Activated CD8-positive, alpha-beta memory T cell treated with anti-CD3 and anti-CD28 coated beads for 48 hours (primary cell): ENCODE data around the gene ADPRS.

Source experiments
- DNase-seq, 3 experiments: peaks; one replicate each; pipeline ENCODE4 v3.0.0-alpha.2; 2020; ENCODE audit warnings: low read depth in 2 of 3, low spot score in 2 of 3

Gene ADPRS

DNA sequence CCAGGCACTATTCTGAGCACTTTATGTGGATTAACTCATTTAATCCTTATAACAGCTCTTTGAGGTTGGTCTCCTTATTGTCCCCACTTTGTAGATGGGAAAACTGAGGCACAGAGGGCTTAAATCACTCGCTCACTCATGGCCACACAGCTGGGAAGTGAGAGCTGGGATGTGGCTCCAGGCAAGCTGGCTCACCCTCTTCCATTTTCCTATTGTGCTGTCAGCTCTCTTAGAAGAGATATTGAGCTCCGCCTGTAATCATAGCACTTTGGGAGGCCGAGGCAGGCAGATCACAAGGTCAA is 40.2 kb downstream of the ADPRS start:
- DNase-seq: no peak

- no peak for DNase-seq
Observed at GRCh38 chr1:36132029-36132428, 43.3 kb downstream of the ADPRS start.

GRCh38 chr1:36133484-36133883 is 44.8 kb downstream of the ADPRS start:
- DNase-seq: no peak

GRCh38 chr1:36134031-36134430 is 45.3 kb downstream of the ADPRS start:
- DNase-seq: no peak

- DNase-seq: no peak
Observed at GRCh38 chr1:36134505-36135329, 46.0 kb downstream of the ADPRS start.

GRCh38 chr1:36135330-36135667 is 46.6 kb downstream of the ADPRS start:
- no peak for DNase-seq

GRCh38 chr1:36135796-36136195 is 47.1 kb downstream of the ADPRS start:
- no peak for DNase-seq

DNA sequence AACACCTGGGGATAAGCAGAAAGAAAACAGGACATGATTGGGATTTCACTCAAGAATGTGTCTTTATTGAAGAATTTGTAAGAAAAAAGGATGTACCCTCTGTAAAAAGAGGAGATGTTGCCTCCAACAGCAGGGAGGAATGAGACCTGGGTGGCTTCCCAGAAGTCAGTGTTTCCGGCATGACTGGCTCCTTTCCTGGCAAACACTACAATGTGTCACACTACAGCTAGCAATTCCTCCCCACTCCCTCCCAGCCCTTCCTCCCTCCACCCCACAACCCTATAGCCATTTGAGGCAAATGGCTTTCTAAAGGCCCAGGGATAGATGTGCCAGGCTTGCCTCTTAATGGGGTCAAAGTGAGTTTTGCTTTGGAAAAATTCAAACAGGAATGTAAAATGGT is 47.8 kb downstream of the ADPRS start:
- no peak for DNase-seq

DNA sequence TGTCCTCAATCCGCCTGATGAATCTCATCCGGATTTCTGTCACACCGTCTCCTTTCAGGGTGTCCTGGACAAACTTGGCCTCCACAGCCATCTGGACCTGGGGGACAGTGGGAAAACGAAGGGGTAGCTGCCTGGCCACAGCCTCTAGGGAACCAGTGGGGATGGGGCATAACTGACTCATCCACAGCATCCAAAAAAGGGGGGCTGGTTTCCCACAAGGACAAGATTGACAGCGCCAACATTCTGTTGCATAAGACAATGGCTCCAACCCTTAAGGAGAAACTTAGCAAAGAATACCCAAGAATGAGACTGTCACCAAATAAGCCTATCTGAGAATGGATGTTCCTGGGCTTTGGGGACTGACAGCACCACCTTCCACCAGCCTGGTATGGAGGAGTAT is 48.5 kb downstream of the ADPRS start:
- DNase-seq: no peak

DNA sequence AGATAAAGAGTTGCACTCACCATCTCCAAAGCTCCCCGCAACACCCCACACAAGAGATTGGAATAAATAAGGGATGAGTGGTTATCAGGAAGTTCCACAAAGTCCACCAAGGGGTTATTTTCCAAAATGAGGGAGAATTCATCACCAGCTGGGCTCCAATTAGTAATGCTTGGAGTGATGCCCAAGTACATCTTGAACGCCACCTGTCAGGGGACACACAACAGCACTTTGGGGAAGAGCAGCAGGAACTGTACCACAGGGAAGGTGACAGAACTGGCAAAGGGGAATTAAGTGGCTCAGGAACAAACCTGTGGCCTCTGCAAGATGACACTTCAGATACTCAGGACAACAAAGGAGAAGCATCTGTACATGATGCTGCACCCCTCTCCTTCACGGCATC is 49.1 kb downstream of the ADPRS start:
- DNase-seq: no peak

GRCh38 chr1:36139521-36139920 is 50.8 kb downstream of the ADPRS start:
- DNase-seq: no peak

- no peak for DNase-seq
Observed at GRCh38 chr1:36142121-36142520, 53.4 kb downstream of the ADPRS start.

DNA sequence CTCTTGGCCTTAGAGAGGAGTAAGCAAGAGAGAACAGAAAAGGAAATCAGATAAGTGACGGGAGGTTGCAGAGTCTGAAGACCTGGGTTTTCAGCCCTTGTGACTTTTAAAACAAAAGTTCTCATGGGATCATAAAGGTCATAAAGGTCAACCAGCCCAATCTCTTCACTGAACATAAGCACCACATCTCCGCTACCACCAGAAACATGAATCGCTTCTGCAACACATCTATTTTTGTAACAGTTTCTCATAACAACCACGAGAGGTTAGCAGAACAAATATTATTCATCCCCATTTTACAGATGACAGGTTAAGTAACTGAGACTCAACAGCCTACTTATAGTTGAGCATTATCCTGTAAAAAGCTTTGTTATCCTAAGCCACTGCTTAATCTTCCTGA is 54.7 kb downstream of the ADPRS start:
- DNase-seq: no peak
